Kidney (tissue), 14 donors: ENCODE measurements around the gene RECK. TPM values are rescaled to one million over a fixed set of nuclear protein-coding genes. Genes with fewer than 3 reads are reported as not detected.

ENCODE experiments used
- DNase-seq, 5 donors: peaks; one replicate each; pipeline ENCODE4 v3.0.0-alpha.2; 2013 to 2020
- FAIRE-seq: peaks from 2 replicates; lab custom pipeline; 2012; peaks lifted over from hg19 to GRCh38; lab: Jason Lieb, UNC
- H3K27ac ChIP-seq, 2 donors: one replicate each; pipeline ENCODE4 v1.7.0; 2013; ENCODE audit warnings: low read depth in 2 of 2, low read length in 2 of 2, inconsistent platforms in 1 of 2
- H3K27me3 ChIP-seq: one replicate; pipeline ENCODE4 v1.7.1; 2013; ENCODE audit warnings: low read length, inconsistent platforms; ENCODE audit not compliant: control insufficient read depth, insufficient read depth
- H3K36me3 ChIP-seq, 3 donors: one replicate each; pipeline versions ENCODE4 v1.7.0 to v1.7.1; 2013; ENCODE audit warnings: low read length in 3 of 3, control low read depth in 1 of 3, inconsistent platforms in 1 of 3; ENCODE audit not compliant: insufficient read depth in 3 of 3, control insufficient read depth in 2 of 3
- H3K4me1 ChIP-seq, 3 donors: one replicate each; pipeline versions ENCODE4 v1.7.0 to v1.7.1; 2013; ENCODE audit warnings: low read length in 3 of 3, inconsistent platforms in 1 of 3, low read depth in 1 of 3; ENCODE audit not compliant: control insufficient read depth in 2 of 3, insufficient read depth in 2 of 3
- H3K4me3 ChIP-seq, 3 donors: one replicate each; pipeline versions ENCODE4 v1.7.0 to v1.8.1; 2013; ENCODE audit warnings: low read length in 3 of 3, control low read depth in 1 of 3, inconsistent platforms in 1 of 3
- H3K9ac ChIP-seq, 3 donors: one replicate each; pipeline versions ENCODE4 v1.7.0 to v1.7.1; 2013; ENCODE audit warnings: low read length in 3 of 3, control low read depth in 1 of 3, inconsistent platforms in 1 of 3
- H3K9me3 ChIP-seq, 3 donors: one replicate each; pipeline versions ENCODE4 v1.7.0 to v1.7.1; 2013; ENCODE audit warnings: low read length in 3 of 3, control low read depth in 1 of 3, inconsistent platforms in 1 of 3; ENCODE audit not compliant: control insufficient read depth in 2 of 3, insufficient read depth in 1 of 3
- CTCF ChIP-seq: IDR thresholded peaks from 3 replicates; pipeline ENCODE4 v1.5.1; 2012; ENCODE audit warnings: mild to moderate bottlenecking, moderate library complexity, borderline replicate concordance; ENCODE audit not compliant: insufficient read depth; ENCODE audit errors: extremely low read depth
- intact Hi-C: fragments of 100-400 bp; cut with DNase I; formaldehyde crosslinking; loops from one replicate; pipeline ENCODE4 v1.11.1; 2022
- polyA plus RNA-seq: library from polyadenylated mRNA; stranded (reverse); fragments of 350-450 nt; fragmentation: Illumina TruSeq; extraction: RNeasy Lipid Tissue Mini Kit (QIAGEN cat#74804); gene quantifications from one replicate; pipeline ENCODE4 v1.2.3, GENCODE V29; 2014; ENCODE audit warnings: low read depth, low replicate concordance; ENCODE audit not compliant: insufficient read depth
- total RNA-seq: library from RNA; stranded (reverse); fragmentation: NEBNext Ultra II Directional; extraction: Animal tissue kit (Norgen Biotek cat#: 25700); gene quantifications from one replicate; pipeline ENCODE4 v1.2.1, GENCODE V29; 2021
- donor health status: control.
- donor health status: control.
- donor health status: control.
- donor health status: control.
- donor health status: control.
- donor health status: DM: yes; HTN: yes; CAD: no.
- donor health status: Normal renal cell carcinoma (clear cell type).

RECK gene
- total and polyA plus RNA-seq, 2 donors from 2014 or later, result 4.5 to 10.4 TPM

GRCh38 chr9:36023260-36024048, 13.3 kb upstream of the RECK start:
- intact Hi-C loops, result no loop called here
- TF ChIP-seq CTCF, result peak; percentile 88
- Histone ChIP-seq H3K27ac (no peak overlapping the region), H3K4me3 (no peak overlapping the region), H3K36me3 (no peaks in the 10 kb centered on the region), H3K9ac (no peak overlapping the region), H3K4me1 (no peaks in the 10 kb centered on the region), H3K9me3 (no peaks in the 10 kb centered on the region), H3K27me3 (no peaks in the 10 kb centered on the region)
- peak in 4 of 5 donors; percentile 76 to 85 (median 82) for DNase-seq
- FAIRE-seq, result no peak

GRCh38 chr9:36025746-36026145, 11.0 kb upstream of the RECK start:
- TF ChIP-seq CTCF, result no peak
- no peak overlapping the region for H3K27ac ChIP-seq
- FAIRE-seq (no peak), DNase-seq (no peak)
- H3K9ac ChIP-seq, result no peak overlapping the region
- no peaks in the 10 kb centered on the region for H3K4me1 ChIP-seq
- no peaks in the 10 kb centered on the region for H3K36me3 ChIP-seq
- intact Hi-C loops, result no loop called here
- no peak overlapping the region for H3K4me3 ChIP-seq
- H3K9me3 ChIP-seq, result no peaks in the 10 kb centered on the region
- no peaks in the 10 kb centered on the region for H3K27me3 ChIP-seq

- H3K27me3 ChIP-seq, result no peaks in the 10 kb centered on the region
- DNase-seq, result no peak
- H3K4me3 ChIP-seq, result no peak overlapping the region
- TF ChIP-seq CTCF, result no peak
- FAIRE-seq, result no peak
- H3K36me3 ChIP-seq, result no peaks in the 10 kb centered on the region
- no peak overlapping the region for H3K27ac ChIP-seq
- intact Hi-C loops, result no loop called here
- no peaks in the 10 kb centered on the region for H3K4me1 ChIP-seq
- no peak overlapping the region for H3K9ac ChIP-seq
- H3K9me3 ChIP-seq, result no peaks in the 10 kb centered on the region
These were observed 7.5 kb upstream of the RECK start for GRCh38 chr9:36029202-36029601.
